Esophagus squamous epithelium (tissue), 5 donors: ENCODE measurements around the gene PTPRN2. TPM values are rescaled to one million over a fixed set of nuclear protein-coding genes. Genes with fewer than 3 reads are reported as not detected.

Source experiments
- DNase-seq: peaks from one replicate; lab custom pipeline; 2025; lab: John Stamatoyannopoulos, UW
- H3K27ac ChIP-seq, 4 donors: fragments of 200-600 bp; sonication (generic); one replicate each; pipeline ENCODE4 v1.5.1; 2016 to 2019; ENCODE audit warnings: mild to moderate bottlenecking in 1 of 4
- H3K27me3 ChIP-seq, 4 donors: fragments of 200-600 bp; sonication (generic); 1 replicate in 3 of 4; 2 replicates in 1 of 4; pipeline versions ENCODE4 v1.5.1 to v1.6.0; 2017 to 2021; ENCODE audit warnings: antibody characterized with exemption in 1 of 4
- H3K36me3 ChIP-seq, 3 donors: fragments of 200-600 bp; sonication (generic); one replicate each; pipeline ENCODE4 v1.5.1; 2016 to 2019
- H3K4me1 ChIP-seq, 3 donors: fragments of 200-600 bp; sonication (generic); one replicate each; pipeline ENCODE4 v1.5.1; 2017 to 2019
- H3K4me3 ChIP-seq, 4 donors: fragments of 200-600 bp; sonication (generic); 1 replicate in 3 of 4; 2 replicates in 1 of 4; pipeline ENCODE4 v1.5.1; 2016 to 2019; ENCODE audit warnings: mild to moderate bottlenecking in 2 of 4, moderate library complexity in 1 of 4
- H3K9me3 ChIP-seq, 3 donors: fragments of 200-600 bp; sonication (generic); one replicate each; pipeline ENCODE4 v1.5.1; 2016 to 2019
- CTCF ChIP-seq, 6 experiments: fragments of 450-650 bp in 4 of 6; fragments of 200-600 bp in 2 of 6; sonication (generic) in 2 of 6; IDR thresholded peaks; one replicate each; pipeline ENCODE4 v1.5.1; 2016 to 2019; ENCODE audit warnings: antibody characterized with exemption in 6 of 6, mild to moderate bottlenecking in 4 of 6, moderate library complexity in 4 of 6
- POLR2A ChIP-seq, 4 donors: fragments of 450-650 bp; IDR thresholded peaks; one replicate each; pipeline ENCODE4 v1.6.1; 2017; ENCODE audit warnings: antibody characterized with exemption in 4 of 4, mild to moderate bottlenecking in 4 of 4, moderate library complexity in 3 of 4
- WGBS, 2 donors: methylation state at CpG; one replicate each; pipeline ENCODE4 v1.1.5; 2018; 5-methylcytosine and 5-hydroxymethylcytosine counted together
- intact Hi-C: fragments of 100-400 bp; cut with DNase I; formaldehyde crosslinking; loops from one replicate; pipeline ENCODE4 v1.15.0; 2022
- total RNA-seq, 4 donors: library from RNA; depleted of rRNA; stranded (reverse); fragments of >200 nt; gene quantifications; one replicate each; pipeline ENCODE4 v1.1.0, GENCODE V29; 2016
- donor health status: DM: yes; HTN: yes; CAD: no.

PTPRN2 gene
- total RNA-seq, 4 donors from 2014 or later: 0.38 to 2.7 (median 1.0) TPM

GRCh38 chr7:158028971-158029370, 558.7 kb downstream of the PTPRN2 start:
- Histone ChIP-seq H3K27ac (no peak overlapping the region), H3K9me3 (peaks cover 0 to 4% (median 0%) of the 10 kb centered on the region in 3 donors), H3K36me3 (no peaks in the 10 kb centered on the region), H3K4me1 (no peaks in the 10 kb centered on the region), H3K27me3 (peaks cover 0 to 4% (median 0%) of the 10 kb centered on the region in 4 donors), H3K4me3 (no peak overlapping the region)
- DNase-seq: no peak
- intact Hi-C loops: no loop called here
- TF ChIP-seq POLR2A (IDR thresholded peaks at IDR 0.05) (no peak), CTCF (IDR thresholded peaks at IDR 0.05) (no peak)
- WGBS, 2 donors: 43 to 80% methylated on average over 1 to 12 of the region's 22 CpGs

DNA sequence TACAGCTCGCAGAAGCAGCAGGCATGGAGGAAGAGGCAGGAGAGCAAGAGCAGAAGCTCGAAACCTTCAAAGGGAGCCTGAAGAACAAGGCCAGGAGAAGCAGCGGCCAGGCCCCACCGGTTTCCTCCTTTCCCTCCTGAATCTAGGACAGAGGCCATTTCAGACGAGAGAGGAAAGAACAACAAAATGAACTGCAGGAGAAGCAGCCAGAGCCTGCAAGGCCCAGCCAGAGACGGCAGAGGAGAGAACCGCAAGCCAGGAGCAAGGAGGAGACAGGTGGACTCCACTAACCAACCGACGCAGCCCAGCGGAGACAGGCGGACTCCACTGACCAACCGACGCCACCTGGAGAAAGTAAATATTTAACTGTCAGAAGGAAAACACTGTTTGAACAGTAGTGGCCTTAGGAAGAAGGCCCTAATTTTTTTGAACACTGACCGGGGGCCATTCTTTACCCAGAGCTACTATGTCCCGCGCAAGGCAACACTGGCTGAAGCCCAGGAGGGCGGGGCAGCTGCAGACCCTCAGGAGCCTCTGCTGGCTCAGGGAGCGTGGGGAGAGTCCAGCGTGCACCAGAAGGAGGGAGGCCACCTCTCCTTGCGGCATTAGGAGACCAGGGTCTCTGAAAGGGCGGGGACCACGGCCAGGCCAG, 559.2 kb downstream of the PTPRN2 start:
- intact Hi-C loops: no loop called here
- 76 to 90% methylated on average over 16 to 20 of the region's 22 CpGs for WGBS, 2 donors
- H3K27ac ChIP-seq: no peak overlapping the region
- H3K36me3 ChIP-seq: no peaks in the 10 kb centered on the region
- no peaks in the 10 kb centered on the region for H3K27me3 ChIP-seq
- no peaks in the 10 kb centered on the region for H3K9me3 ChIP-seq
- no peak for DNase-seq
- H3K4me3 ChIP-seq: no peak overlapping the region
- TF ChIP-seq CTCF (IDR thresholded peaks at IDR 0.05) (no peak), POLR2A (IDR thresholded peaks at IDR 0.05) (no peak)
- no peaks in the 10 kb centered on the region for H3K4me1 ChIP-seq

DNA sequence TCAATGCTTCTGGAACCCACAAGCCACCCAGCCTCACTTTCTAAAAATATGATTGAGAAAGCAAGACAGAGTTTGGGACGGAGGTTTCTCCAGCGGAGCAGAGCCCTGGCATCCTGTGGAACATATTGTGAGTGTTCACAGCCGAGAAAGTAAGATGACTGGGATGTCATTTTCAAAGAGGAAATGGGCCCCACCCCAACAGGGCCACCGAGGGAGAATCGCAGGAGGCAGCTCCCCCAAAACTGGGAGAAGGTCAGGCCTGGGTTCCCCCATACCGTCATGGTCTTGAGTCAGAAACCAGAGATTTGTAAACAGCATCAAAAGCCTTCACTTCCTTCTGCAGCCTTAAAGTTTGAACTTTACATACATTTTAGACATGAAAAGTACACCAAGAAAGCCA, 560.0 kb downstream of the PTPRN2 start:
- intact Hi-C loops: no loop called here
- no peaks in the 10 kb centered on the region for H3K9me3 ChIP-seq
- H3K4me1 ChIP-seq: no peaks in the 10 kb centered on the region
- TF ChIP-seq POLR2A (IDR thresholded peaks at IDR 0.05) (no peak), CTCF (IDR thresholded peaks at IDR 0.05) (no peak)
- DNase-seq: no peak
- 80 to 93% methylated on average over 5 to 6 of the region's 6 CpGs for WGBS, 2 donors
- no peak overlapping the region for H3K27ac ChIP-seq
- H3K36me3 ChIP-seq: no peaks in the 10 kb centered on the region
- H3K27me3 ChIP-seq: no peaks in the 10 kb centered on the region
- no peak overlapping the region for H3K4me3 ChIP-seq

GRCh38 chr7:158026636-158027265, 560.9 kb downstream of the PTPRN2 start:
- intact Hi-C loops: no loop called here
- H3K36me3 ChIP-seq: no peaks in the 10 kb centered on the region
- TF ChIP-seq CTCF (IDR thresholded peaks at IDR 0.05) (no peak), POLR2A (IDR thresholded peaks at IDR 0.05) (no peak)
- H3K27me3 ChIP-seq: no peaks in the 10 kb centered on the region
- no peaks in the 10 kb centered on the region for H3K9me3 ChIP-seq
- WGBS, 2 donors: 83 to 84% methylated on average over 6 to 7 of the region's 17 CpGs
- no peak overlapping the region for H3K4me3 ChIP-seq
- no peaks in the 10 kb centered on the region for H3K4me1 ChIP-seq
- no peak overlapping the region for H3K27ac ChIP-seq
- no peak for DNase-seq
